ENCODE measurements around the gene SNX25.
A peak's percentile ranks its signal among the peaks of the same experiment; 100 is the strongest.
"Not testable (repeated sequence)": the region's sequence is repeated elsewhere in the genome, so short reads cannot be mapped to it uniquely, and the experiment has no call there.

Gene SNX25

DNA sequence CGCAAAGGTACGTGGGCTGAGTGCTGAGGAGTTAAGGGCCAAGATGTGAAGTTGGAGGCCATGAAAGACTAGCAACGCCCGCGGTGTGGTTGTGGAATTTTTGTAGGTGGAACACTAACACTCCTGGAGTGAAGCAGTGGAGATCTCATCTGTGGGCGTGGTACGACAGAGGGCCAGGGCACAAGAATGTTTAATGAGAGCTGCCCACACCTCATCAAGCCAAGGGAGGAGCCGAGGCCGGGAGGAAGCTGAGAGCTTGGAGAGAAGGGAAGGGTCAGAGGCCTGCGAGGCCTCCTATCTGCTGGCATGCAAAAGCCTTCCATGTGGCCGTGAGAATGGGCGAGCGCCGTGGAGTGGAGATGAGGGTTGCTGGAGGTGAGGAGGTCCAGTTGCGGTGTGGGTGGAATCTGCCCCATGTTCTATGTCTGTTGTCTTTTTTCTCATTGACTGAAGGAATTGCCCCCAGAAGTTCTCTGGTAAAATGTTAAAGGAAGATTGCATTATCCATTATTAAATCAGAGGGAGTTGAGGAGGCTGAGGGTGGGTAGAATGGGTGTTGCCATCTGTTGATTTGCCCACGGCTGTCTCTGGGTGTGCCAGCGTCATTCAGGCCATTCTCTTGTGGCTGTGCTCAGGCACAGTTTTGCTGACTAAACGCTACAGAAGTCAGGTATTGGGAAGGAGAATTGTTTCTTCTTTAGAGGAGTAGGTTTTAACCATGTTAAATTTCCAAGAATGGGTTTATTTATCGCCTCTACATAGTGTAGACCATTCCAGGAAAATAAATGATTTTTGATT lies 19.8 kb downstream of the SNX25 start:
- no peak for DNase-seq (ENCODE audit: low read depth in 3 of 3)

DNA sequence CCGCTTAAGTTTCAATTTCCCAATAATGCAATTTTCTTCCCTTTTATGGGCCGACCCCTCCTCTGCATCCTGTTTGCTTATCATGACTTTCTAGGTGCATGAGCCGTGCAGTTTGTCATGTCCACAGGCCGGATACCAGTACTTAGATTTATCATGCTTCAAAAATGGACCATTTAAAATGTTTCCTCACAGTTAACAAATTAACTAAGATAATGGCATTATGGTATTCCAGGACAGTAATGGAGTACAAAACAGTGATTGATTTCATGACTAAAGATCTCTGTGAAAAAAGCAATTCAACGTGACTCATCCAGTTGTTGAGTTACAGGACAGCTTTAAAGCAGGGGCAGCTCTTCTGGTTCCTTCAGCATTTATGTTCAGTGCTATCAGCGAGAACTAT lies 23.0 kb downstream of the SNX25 start:
- DNase-seq (ENCODE audit: low read depth in 3 of 3), result no peak

- no peak for DNase-seq (ENCODE audit: low read depth in 3 of 3)
These were observed 25.9 kb downstream of the SNX25 start for GRCh38 chr4:185235119-185235842.

DNA sequence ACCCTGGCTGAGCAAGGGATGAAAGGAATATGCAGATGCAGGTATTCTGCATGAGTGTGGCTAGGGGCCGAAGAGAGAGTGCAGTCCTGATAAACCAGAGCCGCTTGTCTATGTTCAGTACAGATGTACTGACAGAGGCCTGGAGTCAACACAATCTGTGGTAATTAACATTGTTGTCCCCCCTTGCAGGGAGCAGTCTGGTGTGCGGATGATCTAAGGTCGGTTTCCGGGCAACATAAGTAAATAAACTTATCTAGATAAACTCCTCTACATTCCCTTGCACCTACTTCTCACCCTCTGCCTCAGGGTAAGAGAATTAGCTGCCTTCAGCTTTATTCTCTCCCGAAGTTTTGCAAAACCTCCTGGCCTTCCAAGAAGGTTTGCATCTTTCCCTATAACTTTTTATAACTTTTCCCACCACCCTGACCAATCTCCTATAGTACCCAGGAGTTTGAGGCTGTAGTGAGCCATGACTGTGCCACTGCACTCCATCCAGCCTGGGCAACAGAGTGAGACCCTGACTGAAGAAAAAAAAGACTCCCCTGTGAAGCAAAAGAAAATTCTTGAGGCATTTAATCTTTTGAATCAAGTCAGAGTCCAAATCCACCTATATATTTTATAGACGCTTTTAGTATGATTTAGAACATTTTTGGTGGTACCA lies 26.6 kb downstream of the SNX25 start:
- DNase-seq (ENCODE audit: low read depth in 3 of 3), result no peak

GRCh38 chr4:185237175-185237574 lies 27.8 kb downstream of the SNX25 start:
- DNase-seq (ENCODE audit: low read depth in 3 of 3), result no peak

GRCh38 chr4:185238215-185238681 lies 28.9 kb downstream of the SNX25 start:
- peak in 2 of 3 experiments; percentile 6 to 32 for DNase-seq (ENCODE audit: low read depth in 3 of 3)

DNA sequence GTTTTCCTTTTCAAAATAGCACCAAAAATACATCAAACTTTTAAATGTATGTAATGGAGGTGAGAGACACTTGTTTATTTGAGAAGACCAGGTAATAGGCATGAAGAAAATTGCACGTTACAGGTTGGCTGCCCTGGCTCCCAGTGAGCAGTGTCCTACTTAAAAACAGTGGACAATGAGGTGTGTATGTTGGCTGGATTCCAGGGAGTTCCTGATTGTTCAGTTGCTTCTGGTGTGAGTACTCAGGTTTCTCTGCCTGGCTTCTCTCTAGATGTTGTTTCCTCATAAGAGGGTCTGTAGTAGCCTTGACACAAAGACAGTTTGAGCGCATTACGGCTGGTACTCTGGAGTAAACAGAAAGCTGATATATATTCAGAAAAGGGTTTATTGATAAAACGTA lies 29.4 kb downstream of the SNX25 start:
- no peak for DNase-seq (ENCODE audit: low read depth in 3 of 3)

DNA sequence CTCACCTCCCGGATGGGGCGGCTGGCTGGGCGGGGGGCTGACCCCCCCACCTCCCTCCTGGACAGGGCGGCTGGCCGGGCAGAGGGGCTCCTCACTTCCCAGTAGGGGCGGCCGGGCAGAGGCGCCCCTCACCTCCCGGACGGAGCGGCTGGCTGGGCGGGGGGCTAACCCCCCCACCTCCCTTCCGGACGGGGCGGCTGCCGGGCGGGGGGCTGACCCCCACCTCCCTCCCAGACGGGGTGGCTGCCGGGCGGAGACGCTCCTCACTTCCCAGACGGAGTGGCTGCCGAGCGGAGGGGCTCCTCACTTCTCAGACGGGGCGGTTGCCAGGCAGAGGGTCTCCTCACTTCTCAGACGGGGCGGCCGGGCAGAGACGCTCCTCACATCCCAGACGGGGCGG lies 31.1 kb downstream of the SNX25 start:
- not testable (repeated sequence) for DNase-seq (ENCODE audit: low read depth in 3 of 3)

GRCh38 chr4:185242749-185243533 lies 33.5 kb downstream of the SNX25 start:
- no peak for DNase-seq (ENCODE audit: low read depth in 3 of 3)

GRCh38 chr4:185243879-185244278 lies 34.5 kb downstream of the SNX25 start:
- no peak for DNase-seq (ENCODE audit: low read depth in 3 of 3)

GRCh38 chr4:185244763-185245162 lies 35.4 kb downstream of the SNX25 start:
- no peak for DNase-seq (ENCODE audit: low read depth in 3 of 3)

DNA sequence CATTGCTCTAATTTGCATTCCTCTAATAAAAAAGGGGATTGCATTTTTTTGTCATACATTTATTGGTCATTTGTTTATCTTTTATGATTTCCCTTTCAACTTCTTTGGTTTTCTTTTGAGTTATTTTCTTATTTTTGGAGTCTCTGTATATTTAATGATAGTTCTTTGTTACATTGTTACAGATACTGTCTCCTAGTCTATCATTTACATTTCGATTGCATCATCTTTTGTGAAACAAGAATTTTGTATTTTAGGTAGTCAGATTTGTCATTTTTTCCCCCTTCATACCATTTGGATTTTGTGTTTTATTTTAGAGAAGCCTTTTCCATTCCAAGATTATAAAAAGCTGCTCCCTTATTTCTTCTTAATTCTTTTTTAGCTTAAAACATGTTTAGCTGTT lies 37.1 kb downstream of the SNX25 start:
- DNase-seq (ENCODE audit: low read depth in 3 of 3), result no peak

GRCh38 chr4:185247151-185247550 lies 37.8 kb downstream of the SNX25 start:
- DNase-seq (ENCODE audit: low read depth in 3 of 3), result no peak

GRCh38 chr4:185248393-185249039 lies 39.1 kb downstream of the SNX25 start:
- no peak for DNase-seq (ENCODE audit: low read depth in 3 of 3)

DNA sequence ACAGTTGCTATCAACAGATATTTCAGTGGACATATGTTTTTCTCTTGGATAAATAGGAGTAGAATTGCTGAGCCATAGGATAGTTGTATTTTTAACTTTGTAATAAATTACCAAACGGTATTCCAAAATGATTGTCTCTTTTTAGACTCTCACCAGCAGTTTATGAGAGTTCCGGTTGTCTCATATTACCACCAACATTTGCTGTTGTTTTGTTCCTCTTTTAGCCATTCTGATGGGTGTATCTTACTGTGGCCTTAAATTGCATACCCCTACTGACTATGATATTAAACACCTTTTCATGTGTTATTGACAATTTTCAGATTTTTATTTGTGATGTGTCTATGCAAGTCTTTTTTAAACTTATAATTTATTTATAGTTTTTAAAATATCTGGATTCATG lies 39.7 kb downstream of the SNX25 start:
- no peak for DNase-seq (ENCODE audit: low read depth in 3 of 3)

DNA sequence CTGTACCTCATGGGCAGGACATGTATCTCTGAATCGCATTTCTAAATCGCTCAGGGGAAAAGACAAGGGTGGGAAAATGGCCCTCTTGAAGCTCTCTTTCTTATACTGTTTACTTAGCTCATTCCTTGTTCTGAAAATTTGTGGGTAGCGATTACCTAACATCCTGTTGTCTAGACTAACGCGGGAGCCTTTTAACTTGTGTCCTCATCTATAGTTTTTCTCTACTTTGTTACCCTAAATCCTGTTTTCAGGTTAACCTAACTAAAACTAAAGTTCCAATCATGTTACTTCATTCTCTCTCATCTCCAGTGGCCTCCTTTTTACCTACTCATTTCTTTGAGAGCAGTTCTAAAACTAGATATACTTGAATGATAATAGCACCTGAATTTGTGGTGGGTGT lies 45.0 kb downstream of the SNX25 start:
- DNase-seq (ENCODE audit: low read depth in 3 of 3), result no peak

- no peak for DNase-seq (ENCODE audit: low read depth in 3 of 3)
These were observed 46.5 kb downstream of the SNX25 start for GRCh38 chr4:185255868-185256267.

- DNase-seq (ENCODE audit: low read depth in 3 of 3), result no peak
These were observed 47.0 kb downstream of the SNX25 start for GRCh38 chr4:185256446-185256845.

DNA sequence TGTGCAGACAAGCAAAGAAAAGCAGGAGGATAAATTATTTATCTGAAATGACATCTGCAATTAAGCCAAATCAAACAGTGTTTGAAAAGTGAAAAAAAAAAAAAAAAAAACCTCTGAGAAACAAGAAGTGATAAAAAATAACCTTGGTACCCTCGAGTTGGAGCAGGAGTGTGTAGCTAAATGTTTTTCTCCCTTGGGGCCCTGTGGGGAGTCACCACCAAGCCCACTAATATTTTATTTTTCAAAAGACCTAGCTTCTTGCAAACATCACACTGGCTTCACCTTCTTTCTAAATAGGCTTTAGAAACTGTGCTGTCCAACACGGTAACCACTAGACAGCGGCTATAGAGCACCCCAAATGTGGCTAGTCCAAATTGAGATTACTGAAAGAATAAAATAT lies 47.7 kb downstream of the SNX25 start:
- DNase-seq (ENCODE audit: low read depth in 3 of 3), result no peak

DNA sequence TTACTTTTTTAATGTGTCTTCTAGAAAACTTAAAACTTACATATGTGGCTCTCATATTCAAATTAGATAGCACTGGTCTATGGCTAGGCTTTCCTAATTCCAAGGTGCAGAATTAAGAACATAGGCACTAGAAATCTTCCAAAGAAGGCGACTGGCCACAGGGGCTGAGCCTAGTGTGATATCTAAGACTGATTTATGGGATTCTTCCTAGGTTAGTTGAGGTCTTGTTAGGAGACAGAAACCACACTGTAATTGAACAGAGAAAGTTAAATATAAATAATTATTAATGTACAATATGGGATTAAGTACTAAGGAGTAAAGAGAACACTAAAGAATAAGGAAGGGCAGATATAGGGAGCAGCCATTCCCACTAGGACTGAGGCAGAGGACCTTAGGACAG lies 48.3 kb downstream of the SNX25 start:
- no peak for DNase-seq (ENCODE audit: low read depth in 3 of 3)

- not testable (repeated sequence) for DNase-seq (ENCODE audit: low read depth in 3 of 3)
These were observed 49.3 kb downstream of the SNX25 start for GRCh38 chr4:185258741-185259140.

Data from stimulated activated CD4-positive, alpha-beta T cell treated with anti-CD3 and anti-CD28 coated beads, TNF-alpha, amount 100 ng/mL, for 24 hours (primary cell).